IPS-11a (cell line): ENCODE results near the gene FOXP1.

ENCODE experiments used
- H3K4me3 ChIP-seq: one replicate; pipeline ENCODE4 v1.5.1; 2013; ENCODE audit warnings: low read depth, low read length, control low read depth

Gene FOXP1

GRCh38 chr3:71488882-71489281 lies 94.6 kb downstream of the FOXP1 start:
- H3K4me3 ChIP-seq = no peak overlapping the region

GRCh38 chr3:71488391-71488809 lies 95.1 kb downstream of the FOXP1 start:
- no peak overlapping the region for H3K4me3 ChIP-seq

- H3K4me3 ChIP-seq = no peak overlapping the region
Observed at GRCh38 chr3:71487418-71487817, 96.1 kb downstream of the FOXP1 start.

GRCh38 chr3:71486831-71487230 lies 96.7 kb downstream of the FOXP1 start:
- no peak overlapping the region for H3K4me3 ChIP-seq

- H3K4me3 ChIP-seq = no peak overlapping the region
Observed at GRCh38 chr3:71485896-71486295, 97.6 kb downstream of the FOXP1 start.

GRCh38 chr3:71484452-71484851 lies 99.1 kb downstream of the FOXP1 start:
- no peak overlapping the region for H3K4me3 ChIP-seq

GRCh38 chr3:71484047-71484446 lies 99.5 kb downstream of the FOXP1 start:
- no peak overlapping the region for H3K4me3 ChIP-seq

GRCh38 chr3:71482771-71483170 lies 100.8 kb downstream of the FOXP1 start:
- no peak overlapping the region for H3K4me3 ChIP-seq

- no peak overlapping the region for H3K4me3 ChIP-seq
Observed at GRCh38 chr3:71478568-71478967, 105.0 kb downstream of the FOXP1 start.

- no peak overlapping the region for H3K4me3 ChIP-seq
Observed at GRCh38 chr3:71476950-71477349, 106.6 kb downstream of the FOXP1 start.

GRCh38 chr3:71469138-71469435 lies 114.4 kb downstream of the FOXP1 start:
- H3K4me3 ChIP-seq = no peak overlapping the region

GRCh38 chr3:71468311-71469137 lies 115.0 kb downstream of the FOXP1 start:
- H3K4me3 ChIP-seq = no peak overlapping the region

- no peak overlapping the region for H3K4me3 ChIP-seq
Observed at GRCh38 chr3:71466483-71466882, 117.0 kb downstream of the FOXP1 start.

- no peak overlapping the region for H3K4me3 ChIP-seq
Observed at GRCh38 chr3:71465371-71466036, 118.0 kb downstream of the FOXP1 start.

- no peak overlapping the region for H3K4me3 ChIP-seq
Observed at GRCh38 chr3:71464613-71465012, 118.9 kb downstream of the FOXP1 start.

GRCh38 chr3:71463617-71464016 lies 119.9 kb downstream of the FOXP1 start:
- H3K4me3 ChIP-seq = no peak overlapping the region

- no peak overlapping the region for H3K4me3 ChIP-seq
Observed at GRCh38 chr3:71462586-71462985, 120.9 kb downstream of the FOXP1 start.

GRCh38 chr3:71461749-71462483 lies 121.6 kb downstream of the FOXP1 start:
- no peak overlapping the region for H3K4me3 ChIP-seq

GRCh38 chr3:71461114-71461513 lies 122.4 kb downstream of the FOXP1 start:
- H3K4me3 ChIP-seq = no peak overlapping the region

- no peak overlapping the region for H3K4me3 ChIP-seq
Observed at GRCh38 chr3:71458895-71459294, 124.6 kb downstream of the FOXP1 start.

- H3K4me3 ChIP-seq = no peak overlapping the region
Observed at GRCh38 chr3:71456826-71457225, 126.7 kb downstream of the FOXP1 start.

GRCh38 chr3:71456156-71456555 lies 127.4 kb downstream of the FOXP1 start:
- H3K4me3 ChIP-seq = no peak overlapping the region
